BJ (cell line): ENCODE data around the gene PRSS1. TPM values are rescaled to one million over a fixed set of nuclear protein-coding genes. Genes with fewer than 3 reads are reported as not detected.
"Not testable (repeated sequence)": the region's sequence is repeated elsewhere in the genome, so short reads cannot be mapped to it uniquely, and the experiment has no call there.

Experiments used
- CTCF ChIA-PET: fragments of 350-600 bp; formaldehyde crosslinking; extraction: SDS; loops from one replicate; lab custom pipeline; 2021; ENCODE audit warnings: antibody characterized with exemption, inconsistent platforms; lab: Yijun Ruan, JAX
- POLR2A ChIA-PET: fragments of 300-600 bp; sonication (Branson Sonifier 250); formaldehyde crosslinking; extraction: SDS; loops from one replicate; lab custom pipeline; 2021; ENCODE audit warnings: antibody characterized with exemption; lab: Charles Lee
- DNase-seq: peaks from one replicate; pipeline ENCODE4 v3.0.0-alpha.2; 2011; ENCODE audit warnings: low read depth
- H3K27me3 ChIP-seq: 2 replicates; pipeline ENCODE4 v1.6.0; 2011; ENCODE audit warnings: low read length; ENCODE audit not compliant: control insufficient read depth, insufficient read depth
- H3K36me3 ChIP-seq: 2 replicates; pipeline ENCODE4 v1.5.1; 2011; ENCODE audit warnings: low read length; ENCODE audit not compliant: control insufficient read depth, insufficient read depth
- H3K4me3 ChIP-seq: 2 replicates; pipeline ENCODE4 v1.5.1; 2011; ENCODE audit warnings: low read depth, mild to moderate bottlenecking, control low read depth, low read length
- polyA plus RNA-seq: library from polyadenylated mRNA; depleted of rRNA; stranded (reverse); fragments of >200 nt; gene quantifications from 2 replicates; pipeline ENCODE4 v1.2.3, GENCODE V29; 2011
- TF ChIP-seq, protein P1 (sequence below): IDR thresholded peaks from 2 replicates; pipeline ENCODE4 v1.5.1; 2011; ENCODE audit warnings: low read depth, mild to moderate bottlenecking, control low read depth, inconsistent platforms, low read length, moderate library complexity; ENCODE audit not compliant: insufficient read depth

Gene PRSS1
- polyA plus RNA-seq, 1 experiment: not detected

DNA sequence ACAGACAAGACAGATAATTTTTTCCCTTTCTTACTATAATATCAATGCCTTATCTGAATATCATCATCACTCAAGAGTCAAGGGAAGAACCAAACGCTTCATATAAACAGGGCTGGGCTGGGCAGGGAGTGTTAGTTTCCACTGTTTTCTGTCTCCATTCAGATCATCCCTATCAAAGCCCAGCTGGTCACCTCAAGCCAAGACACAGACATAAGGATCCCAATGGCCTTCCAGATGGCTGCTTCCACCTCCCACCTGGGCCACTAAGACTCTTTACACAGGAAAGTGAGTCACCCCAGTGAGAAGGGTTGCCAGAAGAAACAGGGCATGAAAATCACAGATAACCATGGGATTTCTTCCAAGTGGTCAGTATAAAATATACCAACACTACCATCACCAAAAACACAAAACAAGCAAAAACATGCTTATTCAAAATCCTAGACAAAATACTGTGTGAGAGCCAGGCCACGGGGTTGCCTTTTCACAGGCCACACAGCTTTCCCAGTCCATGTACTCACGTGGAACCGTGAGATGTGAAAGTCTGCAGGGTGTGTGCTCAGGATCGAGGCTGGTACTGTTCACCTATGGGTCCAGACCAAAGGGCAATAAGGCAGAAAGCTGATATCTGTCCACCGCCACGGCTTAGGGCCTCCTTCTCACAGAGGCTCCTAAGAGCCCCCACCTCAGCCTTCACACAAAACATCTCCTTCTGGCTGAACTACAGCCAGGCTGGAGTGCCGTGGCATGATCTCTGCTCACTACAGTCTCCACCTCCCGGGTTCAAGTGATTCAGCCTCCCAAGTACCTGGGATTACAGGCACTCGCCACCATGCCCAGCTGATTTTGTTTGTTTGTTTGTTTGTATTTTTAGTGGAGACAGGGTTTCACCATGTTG is 5.7 kb downstream of the PRSS1 start:
- no peak for DNase-seq
- ChIA-PET CTCF (no interaction called here), POLR2A (no interaction called here)
- TF ChIP-seq, protein P1, sequence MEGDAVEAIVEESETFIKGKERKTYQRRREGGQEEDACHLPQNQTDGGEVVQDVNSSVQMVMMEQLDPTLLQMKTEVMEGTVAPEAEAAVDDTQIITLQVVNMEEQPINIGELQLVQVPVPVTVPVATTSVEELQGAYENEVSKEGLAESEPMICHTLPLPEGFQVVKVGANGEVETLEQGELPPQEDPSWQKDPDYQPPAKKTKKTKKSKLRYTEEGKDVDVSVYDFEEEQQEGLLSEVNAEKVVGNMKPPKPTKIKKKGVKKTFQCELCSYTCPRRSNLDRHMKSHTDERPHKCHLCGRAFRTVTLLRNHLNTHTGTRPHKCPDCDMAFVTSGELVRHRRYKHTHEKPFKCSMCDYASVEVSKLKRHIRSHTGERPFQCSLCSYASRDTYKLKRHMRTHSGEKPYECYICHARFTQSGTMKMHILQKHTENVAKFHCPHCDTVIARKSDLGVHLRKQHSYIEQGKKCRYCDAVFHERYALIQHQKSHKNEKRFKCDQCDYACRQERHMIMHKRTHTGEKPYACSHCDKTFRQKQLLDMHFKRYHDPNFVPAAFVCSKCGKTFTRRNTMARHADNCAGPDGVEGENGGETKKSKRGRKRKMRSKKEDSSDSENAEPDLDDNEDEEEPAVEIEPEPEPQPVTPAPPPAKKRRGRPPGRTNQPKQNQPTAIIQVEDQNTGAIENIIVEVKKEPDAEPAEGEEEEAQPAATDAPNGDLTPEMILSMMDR: no peak
- H3K36me3 ChIP-seq: no peaks in the 10 kb centered on the region
- H3K4me3 ChIP-seq: no peak overlapping the region
- peaks cover 5% of the 10 kb centered on the region for H3K27me3 ChIP-seq

DNA sequence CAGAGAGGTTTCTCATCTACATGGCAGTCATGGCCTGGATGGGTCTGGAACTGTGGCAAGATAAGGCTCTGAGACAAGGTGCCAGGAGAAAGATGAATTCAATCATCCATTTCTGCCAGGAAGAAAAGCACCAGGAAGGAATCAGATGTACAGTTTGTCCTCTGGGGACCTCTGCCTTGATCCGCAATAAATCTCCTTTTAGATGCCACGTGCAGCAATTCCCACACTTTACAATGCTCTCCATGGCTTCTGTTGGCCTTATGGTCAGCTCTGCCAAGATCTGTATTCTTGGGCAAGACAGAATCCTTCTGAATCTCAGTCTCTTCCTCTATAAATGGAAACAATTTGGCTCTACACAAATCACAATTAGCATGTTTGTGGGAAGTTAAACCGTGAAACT is 9.0 kb downstream of the PRSS1 start:
- H3K36me3 ChIP-seq, POLR2A ChIA-PET, H3K27me3 ChIP-seq, DNase-seq, H3K4me3 ChIP-seq, CTCF ChIA-PET: not testable (repeated sequence)

GRCh38 chr7:142759433-142759832 is 10.2 kb downstream of the PRSS1 start:
- POLR2A ChIA-PET: no interaction called here
- H3K4me3 ChIP-seq: no peak overlapping the region
- no peak for DNase-seq
- CTCF ChIA-PET: no interaction called here
- no peaks in the 10 kb centered on the region; the same call in 1 of the 2 replicates for H3K27me3 ChIP-seq
- no peaks in the 10 kb centered on the region for H3K36me3 ChIP-seq
- TF ChIP-seq, protein P1: no peak

DNA sequence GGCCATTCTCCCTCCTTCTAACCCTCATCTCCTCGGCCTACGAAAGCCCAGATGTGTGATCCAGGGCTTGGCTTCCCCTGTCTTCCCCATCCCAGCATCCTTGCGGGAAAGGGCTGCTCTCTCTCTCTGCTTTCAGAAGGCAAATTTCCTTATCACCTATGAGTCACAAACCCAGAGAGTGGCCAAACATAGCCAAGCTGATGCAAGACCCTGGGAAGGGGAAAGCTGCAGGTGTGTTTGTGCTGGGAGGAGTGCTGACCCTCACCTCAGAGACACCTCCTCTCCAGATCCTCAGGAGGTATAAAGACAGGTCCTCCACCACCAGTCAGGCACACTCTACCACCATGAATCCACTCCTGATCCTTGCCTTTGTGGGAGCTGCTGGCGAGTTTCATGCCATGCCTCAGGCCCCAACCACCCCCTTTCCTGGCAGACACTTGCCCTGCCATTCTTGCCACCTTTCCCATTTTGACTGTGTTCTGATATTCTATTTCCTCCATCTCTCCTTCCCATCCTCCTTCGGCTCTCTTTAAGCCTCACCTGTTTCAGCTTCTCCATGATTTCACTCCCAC is 10.9 kb downstream of the PRSS1 start:
- TF ChIP-seq, protein P1: no peak
- CTCF ChIA-PET: no interaction called here
- DNase-seq: no peak

DNA sequence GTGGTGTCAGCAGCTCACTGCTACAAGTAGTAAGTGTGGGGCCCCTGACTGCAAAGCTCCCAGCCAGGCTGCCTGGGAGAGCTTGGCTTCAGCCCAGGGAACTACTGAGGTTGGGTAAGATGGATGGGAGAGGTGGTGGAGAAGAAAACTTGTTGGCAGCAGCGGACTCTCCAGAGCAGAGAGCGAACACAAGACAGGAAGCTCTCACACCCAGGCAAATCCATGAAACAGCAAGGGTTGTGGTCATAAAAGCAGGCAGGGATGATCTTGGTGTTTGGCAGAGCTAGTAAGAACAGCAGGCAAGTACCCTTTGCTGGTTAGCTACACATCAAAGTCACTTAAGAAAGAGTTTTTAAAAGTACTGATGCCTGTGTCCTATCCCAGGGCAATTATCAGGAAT is 12.3 kb downstream of the PRSS1 start:
- POLR2A ChIA-PET, H3K27me3 ChIP-seq, CTCF ChIA-PET, DNase-seq, H3K4me3 ChIP-seq, H3K36me3 ChIP-seq: not testable (repeated sequence)

More for the DNA sequence above, 10.9 kb downstream of the PRSS1 start:
- POLR2A ChIA-PET: no interaction called here
- H3K36me3 ChIP-seq: no peaks in the 10 kb centered on the region
- H3K27me3 ChIP-seq: no peaks in the 10 kb centered on the region; the same call in 1 of the 2 replicates
- no peak overlapping the region for H3K4me3 ChIP-seq

DNA sequence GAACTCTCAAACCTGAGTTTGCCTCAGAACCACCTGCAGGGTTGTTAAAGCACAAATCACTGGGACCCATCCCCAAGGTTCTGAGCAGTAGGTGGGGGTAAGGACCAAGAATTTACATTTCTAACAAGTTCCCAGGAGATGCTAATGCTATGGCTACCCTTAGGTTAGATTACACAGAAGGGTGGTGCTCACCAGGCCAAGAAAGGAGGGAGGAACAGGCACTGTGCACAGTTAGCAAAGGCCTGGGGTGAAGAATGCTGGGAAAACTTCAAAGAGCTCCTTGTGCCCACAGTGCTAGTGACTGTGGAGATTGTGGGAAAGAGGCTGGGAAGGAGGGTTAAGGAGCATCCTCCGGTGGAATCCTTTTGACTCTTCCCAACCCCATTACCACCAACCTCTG is 12.8 kb downstream of the PRSS1 start:
- no peak overlapping the region for H3K4me3 ChIP-seq
- TF ChIP-seq, protein P1: no peak
- POLR2A ChIA-PET: no interaction called here
- no peaks in the 10 kb centered on the region; the same call in 1 of the 2 replicates for H3K27me3 ChIP-seq
- H3K36me3 ChIP-seq: no peaks in the 10 kb centered on the region
- no peak for DNase-seq
- CTCF ChIA-PET: no interaction called here
